Vagina (tissue), 2 donors: ENCODE data around the gene TUBA1B.

Source experiments
- CTCF ChIP-seq, 3 experiments: fragments of 450-650 bp in 2 of 3; fragments of 200-600 bp in 1 of 3; sonication (generic) in 1 of 3; IDR thresholded peaks; one replicate each; pipeline ENCODE4 v1.5.1; 2017 to 2019; ENCODE audit warnings: antibody characterized with exemption in 3 of 3, mild to moderate bottlenecking in 2 of 3, moderate library complexity in 2 of 3
- POLR2A ChIP-seq, 2 donors: fragments of 450-650 bp; IDR thresholded peaks; one replicate each; pipeline ENCODE4 v1.6.1; 2017; ENCODE audit warnings: antibody characterized with exemption in 2 of 2, mild to moderate bottlenecking in 2 of 2, moderate library complexity in 2 of 2

- TF ChIP-seq CTCF (IDR thresholded peaks at IDR 0.05): no peak
- TF ChIP-seq POLR2A (IDR thresholded peaks at IDR 0.05): no peak
Measured at GRCh38 chr12:49111206-49111605, 20.0 kb downstream of the TUBA1B start.
